Inflammatory macrophage treated with lipopolysaccharide for 1 hour (primary cell): ENCODE results near the gene CLIC1.

ENCODE experiments used
- DNase-seq, 2 donors: peaks; one replicate each; pipeline ENCODE4 v3.0.0-alpha.2; 2020 to 2022

CLIC1 gene

GRCh38 chr6:31768363-31769257 is 32.3 kb upstream of the CLIC1 start:
- DNase-seq: peak; percentile 69 to 83

GRCh38 chr6:31767096-31767645 is 30.8 kb upstream of the CLIC1 start:
- no peak for DNase-seq

- no peak for DNase-seq
Measured at GRCh38 chr6:31765910-31766794, 29.8 kb upstream of the CLIC1 start.

- no peak for DNase-seq
Measured at GRCh38 chr6:31765559-31765909, 29.2 kb upstream of the CLIC1 start.

- DNase-seq: no peak
Measured at GRCh38 chr6:31764198-31764597, 27.9 kb upstream of the CLIC1 start.

GRCh38 chr6:31763619-31763940 is 27.2 kb upstream of the CLIC1 start:
- DNase-seq: no peak

- DNase-seq: no peak
Measured at GRCh38 chr6:31762878-31763618, 26.7 kb upstream of the CLIC1 start.

GRCh38 chr6:31762356-31762755 is 26.0 kb upstream of the CLIC1 start, which contains the start of gene SAPCD1:
Gene SAPCD1, plus strand, starts transcription at chr6:31762656. Its CDS starts 399 bp downstream, at chr6:31763055.
- DNase-seq: no peak

- DNase-seq: no peak
Measured at GRCh38 chr6:31761343-31761742, 25.0 kb upstream of the CLIC1 start.

GRCh38 chr6:31760790-31761189 is 24.5 kb upstream of the CLIC1 start:
- DNase-seq: no peak

GRCh38 chr6:31758281-31758680 is 22.0 kb upstream of the CLIC1 start:
- no peak for DNase-seq

GRCh38 chr6:31752739-31753319 is 16.5 kb upstream of the CLIC1 start:
- no peak for DNase-seq

GRCh38 chr6:31750411-31751022 is 14.2 kb upstream of the CLIC1 start:
- no peak for DNase-seq

GRCh38 chr6:31749301-31750036 is 13.1 kb upstream of the CLIC1 start:
- no peak for DNase-seq

- no peak for DNase-seq
Measured at GRCh38 chr6:31744422-31744821, 8.1 kb upstream of the CLIC1 start.

GRCh38 chr6:31742894-31743293 is 6.6 kb upstream of the CLIC1 start:
- no peak for DNase-seq

- DNase-seq: no peak
Measured at GRCh38 chr6:31741815-31742214, 5.5 kb upstream of the CLIC1 start.

- peak; percentile 52 to 58 for DNase-seq
Measured at GRCh38 chr6:31740397-31741223, 4.3 kb upstream of the CLIC1 start.

- DNase-seq: peak; percentile 99
Measured at GRCh38 chr6:31739639-31740396, 3.5 kb upstream of the CLIC1 start, which contains the start of gene MSH5. Gene MSH5, plus strand, starts transcription at chr6:31740005. Its CDS starts 462 bp downstream, at chr6:31740467.
